HUES6 (cell line): ENCODE results near the gene MAPRE3.
"Not testable (repeated sequence)": the region's sequence is repeated elsewhere in the genome, so short reads cannot be mapped to it uniquely, and the experiment has no call there.

Experiments
- H3K27ac ChIP-seq: 2 replicates; pipeline ENCODE4 v1.7.0; 2013; ENCODE audit warnings: low read depth, mild to moderate bottlenecking, low read length, inconsistent platforms
- H3K27me3 ChIP-seq: 2 replicates; pipeline ENCODE4 v1.6.1; 2013; ENCODE audit warnings: low read length; ENCODE audit not compliant: control insufficient read depth, insufficient read depth
- H3K36me3 ChIP-seq: 2 replicates; pipeline ENCODE4 v1.6.1; 2013; ENCODE audit warnings: low read length; ENCODE audit not compliant: control insufficient read depth, insufficient read depth
- H3K4me1 ChIP-seq: 2 replicates; pipeline ENCODE4 v1.6.1; 2013; ENCODE audit warnings: low read length; ENCODE audit not compliant: control insufficient read depth, insufficient read depth
- H3K4me3 ChIP-seq: 2 replicates; pipeline ENCODE4 v1.5.1; 2013; ENCODE audit warnings: low read depth, low read length
- H3K9ac ChIP-seq: one replicate; pipeline ENCODE4 v1.6.1; 2013; ENCODE audit warnings: mild to moderate bottlenecking, low read length
- H3K9me3 ChIP-seq: 2 replicates; pipeline ENCODE4 v1.6.1; 2013; ENCODE audit warnings: low read depth, low read length; ENCODE audit not compliant: control insufficient read depth, insufficient read depth

MAPRE3 gene

GRCh38 chr2:27071990-27072830, 101.8 kb downstream of the MAPRE3 start:
- Histone ChIP-seq H3K9me3 (no peaks in the 10 kb centered on the region), H3K4me3 (peak overlapping the region; percentile 83), H3K36me3 (peaks cover 31% of the 10 kb centered on the region), H3K27me3 (no peaks in the 10 kb centered on the region), H3K9ac (peak overlapping the region; percentile 62), H3K27ac (peak overlapping the region; percentile 19; the same call in 1 of the 2 replicates), H3K4me1 (peaks cover 12% of the 10 kb centered on the region)

DNA sequence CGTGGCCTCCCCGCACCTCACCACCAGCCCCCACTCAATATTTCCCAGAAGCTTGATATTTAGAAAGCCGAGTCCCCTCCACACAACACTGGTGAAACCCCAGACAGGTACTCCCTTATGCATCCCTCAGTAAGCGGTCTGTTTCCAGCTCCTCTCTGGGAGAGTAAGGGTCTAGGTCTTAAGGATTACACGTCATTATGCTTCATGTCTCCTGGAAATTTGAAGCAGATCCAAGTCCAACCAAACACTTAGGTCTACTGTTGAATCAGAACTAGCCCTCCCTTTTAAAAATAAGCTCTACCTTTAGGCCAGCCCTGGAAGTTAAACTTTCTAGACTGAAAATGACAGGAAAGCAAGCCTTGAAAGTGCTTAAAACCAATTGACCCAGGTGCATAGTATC, 102.5 kb downstream of the MAPRE3 start:
- no peaks in the 10 kb centered on the region for H3K27me3 ChIP-seq
- no peaks in the 10 kb centered on the region for H3K9me3 ChIP-seq
- H3K4me3 ChIP-seq, result peak overlapping the region; percentile 83
- H3K27ac ChIP-seq, result no peak overlapping the region; the same call in 1 of the 2 replicates
- H3K4me1 ChIP-seq, result peaks cover 12% of the 10 kb centered on the region
- H3K36me3 ChIP-seq, result peaks cover 24% of the 10 kb centered on the region
- peak overlapping the region; percentile 62 for H3K9ac ChIP-seq

- Histone ChIP-seq H3K9ac (no peak overlapping the region), H3K27me3 (no peaks in the 10 kb centered on the region), H3K4me3 (no peak overlapping the region), H3K36me3 (peaks cover 15% of the 10 kb centered on the region), H3K27ac (no peak overlapping the region), H3K9me3 (no peaks in the 10 kb centered on the region), H3K4me1 (peaks cover 17% of the 10 kb centered on the region)
These were observed 103.3 kb downstream of the MAPRE3 start for GRCh38 chr2:27073782-27074181.

DNA sequence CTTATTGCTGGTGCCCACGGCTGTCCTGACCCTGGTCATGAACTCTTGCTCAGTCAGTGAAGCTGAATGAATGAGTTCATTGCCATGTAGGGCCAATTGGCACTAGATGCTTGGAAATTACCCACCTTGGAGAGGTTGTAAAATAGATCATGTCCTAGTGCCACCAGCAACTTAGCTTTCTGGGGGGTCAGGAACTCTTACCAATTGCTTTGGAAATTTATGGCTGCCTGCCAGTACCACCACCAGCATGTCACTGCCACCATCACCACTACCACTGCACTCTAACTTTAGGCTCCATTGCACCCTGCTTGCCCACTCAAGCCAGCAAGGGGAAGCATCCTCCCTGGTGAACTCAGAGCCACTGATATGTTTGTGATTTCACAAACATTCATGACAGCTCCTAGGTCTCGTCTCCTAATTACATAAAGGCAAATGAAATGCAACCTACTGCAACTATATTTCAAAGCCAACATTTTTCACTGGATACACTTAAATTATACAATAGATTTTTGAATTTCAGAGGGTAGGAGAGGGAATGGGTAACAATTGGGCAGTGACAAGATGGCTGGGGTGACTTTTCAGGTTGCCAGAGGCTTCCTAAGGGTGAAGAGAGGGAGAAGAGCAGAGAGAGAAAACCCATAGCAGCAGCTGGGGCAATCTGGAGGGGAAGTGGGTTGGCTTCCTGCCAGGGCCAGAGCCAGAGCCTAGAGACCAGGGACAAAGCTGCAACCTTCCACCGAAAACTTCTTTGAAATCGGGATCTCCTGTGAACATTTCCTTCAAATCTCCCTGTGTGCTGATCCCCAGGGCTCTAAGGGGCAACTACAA, 104.5 kb downstream of the MAPRE3 start:
- H3K9ac ChIP-seq, result no peak overlapping the region

GRCh38 chr2:27075566-27075871, 105.1 kb downstream of the MAPRE3 start:
- peaks cover 23% of the 10 kb centered on the region for H3K4me1 ChIP-seq
- not testable (repeated sequence) for H3K27ac ChIP-seq, H3K4me3 ChIP-seq, H3K9ac ChIP-seq, H3K9me3 ChIP-seq, H3K36me3 ChIP-seq, H3K27me3 ChIP-seq

More for the DNA sequence above, 104.5 kb downstream of the MAPRE3 start:
- no peaks in the 10 kb centered on the region for H3K27me3 ChIP-seq
- H3K4me1 ChIP-seq, result peaks cover 22% of the 10 kb centered on the region
- no peaks in the 10 kb centered on the region for H3K9me3 ChIP-seq
- peaks cover 3% of the 10 kb centered on the region for H3K36me3 ChIP-seq
- H3K4me3 ChIP-seq, result no peak overlapping the region
- no peak overlapping the region for H3K27ac ChIP-seq

- H3K27me3 ChIP-seq, result no peaks in the 10 kb centered on the region
- H3K27ac ChIP-seq, result no peak overlapping the region
These were observed 105.9 kb downstream of the MAPRE3 start for GRCh38 chr2:27076323-27076722.

More at GRCh38 chr2:27076323-27076722, 105.9 kb downstream of the MAPRE3 start:
- no peaks in the 10 kb centered on the region for H3K36me3 ChIP-seq
- no peak overlapping the region for H3K9ac ChIP-seq
- H3K4me3 ChIP-seq, result no peak overlapping the region
- H3K9me3 ChIP-seq, result no peaks in the 10 kb centered on the region
- H3K4me1 ChIP-seq, result peaks cover 25% of the 10 kb centered on the region
